HG02571 (cell line): ENCODE data around the gene GKAP1.
"Not testable (repeated sequence)": the region's sequence is repeated elsewhere in the genome, so short reads cannot be mapped to it uniquely, and the experiment has no call there.

Source experiments
- ATAC-seq: cut with Tn5 transposase; IDR thresholded peaks from one replicate; pipeline ENCODE4 v1.9.1; 2021; ENCODE audit warnings: mild to moderate bottlenecking, moderate library complexity; ENCODE audit not compliant: unreplicated experiment

GKAP1 gene

DNA sequence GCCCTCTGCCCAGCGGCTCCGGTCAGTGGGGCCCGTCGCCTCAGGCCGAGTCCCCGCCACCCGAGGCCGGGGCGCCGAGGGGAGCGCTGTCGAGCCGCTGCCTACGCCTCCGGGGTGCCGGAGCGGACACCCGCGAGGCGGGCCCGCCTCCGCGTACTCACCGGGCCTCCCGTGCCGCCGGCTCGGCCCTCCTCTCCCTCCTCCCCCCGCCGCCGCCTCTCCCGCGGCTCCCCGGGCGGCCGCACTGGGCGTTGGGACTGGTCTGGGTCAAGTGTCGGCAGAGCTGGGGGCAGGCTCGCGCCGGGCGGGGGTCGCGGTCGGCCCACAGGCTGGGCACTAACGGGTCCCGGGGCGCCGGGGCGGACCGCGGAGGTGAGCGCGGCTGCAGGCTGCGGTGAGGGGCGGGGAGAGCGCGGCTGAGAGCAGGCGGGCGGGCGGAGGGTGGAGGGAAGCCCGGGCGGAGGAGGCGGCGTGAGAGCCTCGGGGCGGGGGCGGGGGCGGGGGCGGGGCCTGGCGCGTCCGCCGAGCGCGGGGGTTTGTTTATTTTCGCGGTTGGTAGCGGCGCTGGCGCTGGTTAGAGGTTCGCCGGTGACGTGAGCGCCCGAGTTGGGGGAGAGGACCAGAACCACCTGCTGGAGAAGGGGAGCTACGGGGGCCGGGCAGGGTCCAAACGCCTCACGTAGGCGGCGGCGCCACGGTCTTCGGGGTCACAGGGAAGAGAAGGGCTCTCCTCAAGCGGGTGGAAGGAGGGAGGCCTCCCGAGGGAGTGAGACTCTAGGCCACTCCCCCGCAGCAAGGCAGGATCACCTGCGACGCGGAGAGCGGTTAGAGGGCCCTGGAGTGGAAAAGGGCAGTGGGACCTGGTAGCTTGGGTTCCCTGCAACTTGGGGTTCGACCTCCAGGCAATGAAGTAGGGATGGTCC lies at the start of gene GKAP1:
Gene GKAP1, minus strand, starts transcription at position 414 of the 923 bp plus-strand sequence. CDS start 11,252 bp downstream, outside the sequence.
- ATAC-seq: peak; percentile 78

- ATAC-seq: peak; percentile 74
Observed at GRCh38 chr9:83849895-83850294, 32.3 kb upstream of the GKAP1 start.

- ATAC-seq: not testable (repeated sequence)
Observed at GRCh38 chr9:83837070-83837643, 19.6 kb upstream of the GKAP1 start.

DNA sequence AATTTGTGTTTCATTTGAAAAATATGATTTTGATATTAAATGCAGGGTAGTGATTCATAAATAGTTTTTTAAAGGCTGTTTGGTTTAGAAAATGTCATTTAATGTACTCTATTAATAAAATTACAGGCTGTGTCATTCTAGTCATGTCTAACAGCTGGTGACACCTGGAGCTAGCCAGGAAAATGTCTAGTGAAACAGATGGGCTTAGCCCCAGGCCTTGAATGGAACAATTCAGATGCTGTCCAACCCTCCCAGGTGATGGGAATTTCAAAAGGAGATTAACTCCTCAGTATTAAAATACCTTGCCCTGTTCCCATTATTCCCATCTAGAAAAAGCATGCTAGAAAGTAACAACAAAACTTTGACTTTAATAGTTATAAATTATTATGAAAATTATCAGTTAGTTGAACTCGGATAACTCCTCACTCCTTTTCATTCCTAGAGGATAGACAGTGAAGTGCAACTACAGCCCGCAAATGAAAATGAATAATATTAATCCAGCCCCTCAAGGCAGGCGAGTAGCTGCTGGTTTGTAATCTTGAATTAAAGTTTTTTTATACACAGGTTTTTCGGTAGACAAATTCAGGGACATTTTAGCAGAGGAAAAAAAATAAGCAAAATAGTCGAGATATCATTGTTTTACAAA lies 13.0 kb upstream of the GKAP1 start:
- ATAC-seq: not testable (repeated sequence)

DNA sequence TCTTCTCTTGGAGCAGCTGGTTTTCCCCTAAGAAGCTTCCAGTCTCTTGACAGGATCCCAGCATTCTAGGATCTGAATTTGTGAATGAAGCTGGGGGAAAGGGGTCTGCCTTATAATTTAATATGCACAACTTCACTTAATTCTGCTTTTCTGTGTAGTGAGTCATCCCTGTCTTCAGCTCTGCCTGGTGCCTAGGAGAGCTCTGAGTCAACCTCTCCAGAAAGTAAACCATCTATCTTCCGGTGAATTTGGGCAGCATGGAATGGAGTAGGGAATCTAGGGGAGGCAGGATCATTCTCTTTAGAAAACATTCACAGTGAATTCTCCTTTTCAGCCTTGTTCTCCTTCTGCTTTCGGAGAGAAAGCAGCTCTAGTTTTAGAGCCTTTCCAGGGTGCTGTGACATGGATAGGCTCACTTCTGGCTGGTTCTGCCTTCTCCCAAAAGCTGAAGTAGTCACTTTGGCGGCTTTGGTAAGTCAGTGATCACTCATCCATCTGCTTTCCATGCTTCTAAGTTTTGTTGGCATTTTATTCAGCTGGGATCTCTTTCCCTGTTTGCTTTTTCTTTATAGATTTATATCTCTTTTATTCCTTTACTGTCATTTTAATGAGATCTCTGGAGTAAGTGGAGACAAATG lies 7.5 kb upstream of the GKAP1 start:
- ATAC-seq: not testable (repeated sequence)

DNA sequence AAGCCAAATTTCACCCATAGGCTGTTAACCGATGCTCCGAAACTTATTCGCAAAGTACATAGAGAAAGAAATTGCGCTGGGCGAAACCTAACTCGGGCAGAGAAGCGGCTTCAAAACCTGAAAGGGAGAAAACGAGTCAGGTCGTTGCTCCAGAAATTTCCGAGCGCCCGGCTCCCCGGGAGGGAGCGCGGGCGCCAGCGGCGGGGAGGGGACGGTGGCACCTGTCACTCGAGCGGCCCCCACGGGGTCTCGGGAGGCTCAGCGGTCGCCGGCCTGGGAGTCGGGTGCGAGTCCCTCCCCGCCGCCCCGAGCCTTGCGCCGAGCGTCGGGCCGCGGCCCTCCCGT lies 586 bp downstream of the GKAP1 start:
- ATAC-seq: not testable (repeated sequence)

GRCh38 chr9:83815120-83815519 lies 2.4 kb downstream of the GKAP1 start:
- ATAC-seq: not testable (repeated sequence)

DNA sequence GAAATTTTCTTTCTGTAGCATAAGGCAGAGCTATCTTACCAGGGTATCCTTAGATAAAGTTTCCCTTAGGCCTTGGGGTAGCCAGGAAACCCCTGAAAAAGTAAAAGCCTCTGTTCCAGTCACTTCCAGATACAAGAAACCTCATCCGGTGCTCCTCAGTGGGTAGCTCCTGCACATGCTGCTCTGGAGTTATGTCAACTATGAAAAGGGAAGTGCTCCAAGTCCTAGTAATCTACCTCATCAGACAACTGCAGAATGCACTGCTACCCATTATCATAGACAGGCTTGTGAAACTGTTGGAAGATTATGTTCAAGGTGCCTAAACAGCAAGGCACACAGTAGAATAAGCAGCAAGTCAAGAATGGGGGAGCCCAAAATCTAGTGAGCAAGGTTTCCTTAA lies 8.4 kb downstream of the GKAP1 start:
- not testable (repeated sequence) for ATAC-seq

DNA sequence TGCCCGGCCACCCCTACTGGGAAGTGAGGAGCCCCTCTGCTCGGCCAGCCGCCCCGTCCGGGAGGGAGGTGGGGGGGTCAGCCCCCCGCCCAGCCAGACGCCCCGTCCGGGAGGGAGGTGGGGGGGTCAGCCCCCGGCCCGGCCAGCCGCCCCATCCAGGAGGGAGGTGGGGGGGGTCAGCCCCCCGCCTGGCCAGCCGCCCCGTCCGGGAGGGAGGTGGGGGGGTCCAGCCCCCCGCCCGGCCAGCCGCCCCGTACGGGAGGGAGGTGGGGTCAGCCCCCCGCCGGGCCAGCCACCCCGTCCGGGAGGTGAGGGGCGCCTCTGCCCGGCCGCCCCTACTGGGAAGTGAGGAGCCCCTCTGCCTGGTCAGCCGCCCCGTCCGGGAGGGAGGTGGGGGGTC lies 13.1 kb downstream of the GKAP1 start:
- ATAC-seq: not testable (repeated sequence)

- ATAC-seq: not testable (repeated sequence)
Observed at GRCh38 chr9:83803941-83804340, 13.6 kb downstream of the GKAP1 start.

DNA sequence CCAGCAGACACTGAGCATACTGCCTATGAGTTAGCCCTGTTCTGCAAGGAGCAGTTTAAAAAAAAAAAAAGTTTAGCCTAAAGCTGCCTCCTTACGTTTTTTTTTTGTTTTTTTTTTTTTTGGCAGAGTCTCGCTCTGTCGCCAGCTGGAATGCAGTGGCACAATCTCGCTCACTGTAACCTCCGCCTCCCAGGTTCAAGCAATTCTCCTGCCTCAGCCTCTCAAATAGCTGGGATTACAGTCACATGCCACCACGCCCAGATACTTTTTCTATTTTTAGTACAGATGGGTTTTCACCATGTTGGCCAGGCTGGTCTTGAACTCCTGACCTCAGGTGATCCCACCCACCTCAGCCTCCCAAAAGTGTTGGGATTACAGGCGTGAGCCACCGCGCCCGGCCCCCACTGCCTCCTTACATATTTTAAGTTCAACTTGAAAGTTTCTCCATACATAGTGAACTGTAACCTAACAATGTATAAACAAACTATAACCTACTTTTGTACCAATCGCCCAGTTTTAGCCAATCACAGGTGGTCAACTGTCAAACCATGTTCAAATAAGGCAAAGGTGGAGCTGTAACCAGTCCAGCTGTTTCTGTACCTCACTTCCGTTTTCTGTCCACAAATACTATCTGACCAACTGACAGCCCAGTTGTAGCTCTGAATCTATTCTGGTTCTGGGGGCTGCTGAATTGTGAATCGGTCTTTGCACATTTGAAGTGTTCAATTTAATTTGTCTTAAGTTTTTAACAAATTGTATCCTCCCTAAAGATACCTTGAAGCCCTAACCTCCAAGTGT lies 17.1 kb downstream of the GKAP1 start:
- ATAC-seq: no peak

GRCh38 chr9:83794051-83794450 lies 23.5 kb downstream of the GKAP1 start:
- ATAC-seq: no peak

- ATAC-seq: no peak
Observed at GRCh38 chr9:83792746-83793145, 24.8 kb downstream of the GKAP1 start.

GRCh38 chr9:83778164-83778563 lies 39.4 kb downstream of the GKAP1 start:
- no peak for ATAC-seq

- no peak for ATAC-seq
Observed at GRCh38 chr9:83775932-83776331, 41.6 kb downstream of the GKAP1 start.

DNA sequence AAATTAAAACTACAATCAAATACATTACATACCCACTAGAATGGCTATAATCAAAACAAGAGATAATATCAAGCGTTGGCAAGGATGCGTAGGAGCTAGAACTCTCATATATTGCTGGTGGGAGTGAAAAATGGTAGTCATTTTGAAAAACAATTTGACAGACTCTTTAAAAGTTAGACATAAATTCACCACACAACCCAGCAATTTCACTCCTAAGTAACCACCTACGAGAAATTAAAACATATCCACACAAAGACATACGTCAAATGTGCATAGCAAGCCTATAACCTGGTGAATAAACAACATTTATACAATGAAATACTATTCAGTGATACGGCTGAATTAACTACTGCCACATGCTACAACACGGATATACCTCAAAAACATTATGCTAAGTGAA lies 44.7 kb downstream of the GKAP1 start:
- ATAC-seq: no peak

DNA sequence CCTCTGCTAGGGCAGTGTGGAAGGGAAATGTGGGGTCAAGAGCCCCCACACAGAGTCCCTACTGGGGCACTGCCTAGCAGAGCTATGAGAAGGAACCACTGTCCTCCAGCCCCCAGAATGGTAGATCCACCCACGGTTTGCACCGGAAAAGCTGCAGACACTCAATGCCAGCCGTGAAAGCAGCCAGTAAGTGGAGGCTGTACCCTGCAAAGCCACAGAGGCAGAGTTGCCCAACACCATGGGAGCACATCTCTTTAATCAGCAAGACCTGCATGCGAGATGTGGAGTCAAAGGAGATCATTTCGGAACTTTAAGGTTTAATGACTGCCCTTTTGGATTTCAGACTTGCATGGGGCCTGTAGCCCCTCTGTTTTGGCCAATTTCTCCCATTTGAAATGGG lies 52.2 kb downstream of the GKAP1 start:
- no peak for ATAC-seq

DNA sequence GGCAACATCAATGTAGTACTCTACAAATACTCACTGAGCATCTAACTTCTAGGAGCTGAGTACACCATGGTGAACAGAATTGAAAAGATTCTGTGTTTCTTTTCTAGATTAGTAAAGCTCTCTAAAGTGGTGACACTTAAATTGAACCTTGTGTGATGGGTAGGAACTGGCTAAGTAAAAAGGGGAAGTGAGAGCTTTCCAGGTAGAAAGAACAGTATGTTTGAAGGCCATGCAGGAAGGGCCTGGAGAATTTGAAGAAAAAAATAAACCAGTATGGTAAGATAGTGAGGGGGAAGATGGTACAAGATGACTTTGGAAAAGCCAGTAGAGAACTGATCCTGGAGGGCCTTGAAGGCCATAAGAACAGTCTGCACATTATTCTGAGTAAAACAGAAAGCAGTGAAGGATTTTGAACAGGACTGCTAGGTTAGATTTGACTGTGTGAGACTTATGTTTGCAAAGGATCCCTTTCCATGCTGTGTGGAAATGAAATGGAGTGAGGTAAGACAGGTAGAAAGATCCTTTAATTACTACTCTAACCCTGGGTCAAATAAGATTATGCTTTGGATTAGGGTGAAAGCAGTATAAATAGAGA lies 63.1 kb downstream of the GKAP1 start:
- no peak for ATAC-seq

DNA sequence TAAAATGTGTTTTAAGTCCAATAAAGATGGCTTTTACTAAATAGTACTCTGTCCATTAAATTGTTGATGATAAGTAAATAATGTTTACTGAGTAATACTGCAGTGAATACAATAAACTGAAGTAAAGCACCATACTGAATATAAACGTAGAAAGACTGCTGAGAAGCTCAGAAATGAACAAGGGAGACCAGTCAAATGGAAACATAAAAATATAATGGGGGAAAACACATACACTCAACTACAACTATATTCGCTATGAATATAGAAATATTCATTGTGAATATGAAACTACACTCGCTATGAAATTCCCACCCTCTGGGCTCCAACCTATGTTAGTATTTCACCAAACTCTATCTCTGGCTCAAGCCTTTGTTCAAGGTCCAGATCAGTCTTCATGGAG lies 67.9 kb downstream of the GKAP1 start:
- no peak for ATAC-seq

- no peak for ATAC-seq
Observed at GRCh38 chr9:83744206-83744605, 73.4 kb downstream of the GKAP1 start.
